Transverse colon (tissue), 3 donors: ENCODE results near the gene AK9.

Source experiments
- CTCF ChIP-seq, 5 experiments: fragments of 200-600 bp in 3 of 5; fragments of 450-650 bp in 2 of 5; sonication (generic) in 3 of 5; IDR thresholded peaks; 1 replicate in 2 of 5; 2 replicates in 3 of 5; pipeline ENCODE4 v1.5.1; 2016 to 2017; ENCODE audit warnings: antibody characterized with exemption in 5 of 5, inconsistent platforms in 3 of 5, mild to moderate bottlenecking in 2 of 5, moderate library complexity in 1 of 5
- EP300 ChIP-seq: sonication (generic); formaldehyde crosslinking; IDR thresholded peaks from one replicate; pipeline ENCODE4 v1.6.1; 2017; ENCODE audit warnings: antibody characterized with exemption, low read depth
- POLR2A ChIP-seq: fragments of 450-650 bp; IDR thresholded peaks from one replicate; pipeline ENCODE4 v1.6.1; 2016; ENCODE audit warnings: antibody characterized with exemption, mild to moderate bottlenecking, moderate library complexity

- TF ChIP-seq CTCF (IDR thresholded peaks at IDR 0.05) (no peak), POLR2A (no peak), EP300 (no peak)
Observed at GRCh38 chr6:109477184-109477583, 213.8 kb downstream of the AK9 start.
